GM06990 (cell line): ENCODE results near the gene UQCR10.

Experiments used
- DNase-seq: peaks from one replicate; pipeline ENCODE4 v3.0.0-alpha.2; 2011; ENCODE audit not compliant: insufficient read length; ENCODE audit errors: extremely low read depth
- H3K27me3 ChIP-seq: replicated peaks from 2 replicates; pipeline ENCODE4 v1.6.0; 2011; ENCODE audit warnings: low read length; ENCODE audit not compliant: control insufficient read depth, insufficient read depth
- H3K36me3 ChIP-seq: 2 replicates; pipeline ENCODE4 v1.5.1; 2011; ENCODE audit warnings: low read length; ENCODE audit not compliant: control insufficient read depth, insufficient read depth
- H3K4me3 ChIP-seq: replicated peaks from 2 replicates; pipeline ENCODE4 v1.5.1; 2011; ENCODE audit warnings: low read depth, mild to moderate bottlenecking, control low read depth, low read length
- TF ChIP-seq, protein P1 (sequence below): IDR thresholded peaks from 2 replicates; pipeline ENCODE4 v1.5.1; 2011; ENCODE audit warnings: low read length, control low read depth, mild to moderate bottlenecking, inconsistent platforms; ENCODE audit not compliant: insufficient read depth, poor library complexity, severe bottlenecking

Gene UQCR10

DNA sequence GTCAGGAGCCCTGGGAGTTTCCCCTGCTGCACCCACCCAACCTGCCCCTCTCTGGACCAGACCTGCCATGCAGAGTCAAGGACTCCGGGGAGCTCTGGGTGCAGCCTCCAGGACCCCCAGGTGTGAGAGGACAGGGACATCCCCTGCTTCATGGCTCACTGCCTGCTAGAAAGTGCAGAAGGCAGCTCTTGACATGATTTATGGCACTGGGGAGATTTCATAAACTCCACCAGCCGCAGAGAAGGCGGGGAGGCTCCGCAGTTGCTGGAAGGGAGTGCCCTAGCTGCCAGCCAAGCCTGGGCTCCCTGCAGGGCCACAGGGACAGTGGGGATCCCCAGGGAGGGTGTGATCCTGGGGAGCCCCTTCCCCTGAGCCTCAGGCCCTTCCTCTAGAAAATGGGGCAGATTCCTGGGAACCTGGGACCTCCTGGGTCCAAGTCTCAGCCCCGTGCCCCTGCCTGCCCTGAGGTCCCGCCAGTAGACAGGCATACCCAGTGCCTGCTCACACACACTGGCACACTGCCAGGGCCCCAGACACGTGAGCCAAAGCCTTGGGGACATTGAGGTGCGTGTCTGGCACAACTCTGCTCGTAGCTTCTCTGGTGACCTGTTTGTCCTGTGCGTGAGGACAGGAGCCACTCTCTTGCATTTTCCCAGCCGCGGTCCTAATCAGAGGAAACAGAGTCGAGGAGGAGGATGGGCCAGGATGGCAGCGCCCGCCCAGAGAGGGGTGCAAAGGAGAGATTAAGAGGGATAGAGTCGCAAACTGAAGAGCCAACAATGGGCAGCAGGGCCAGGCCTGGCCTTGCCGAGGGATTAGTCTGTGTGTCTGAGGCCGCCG lies 33.6 kb upstream of the UQCR10 start:
- H3K4me3 ChIP-seq = no peak overlapping the region
- no peaks in the 10 kb centered on the region; the same call in none of the 2 replicates for H3K36me3 ChIP-seq
- TF ChIP-seq, protein P1, sequence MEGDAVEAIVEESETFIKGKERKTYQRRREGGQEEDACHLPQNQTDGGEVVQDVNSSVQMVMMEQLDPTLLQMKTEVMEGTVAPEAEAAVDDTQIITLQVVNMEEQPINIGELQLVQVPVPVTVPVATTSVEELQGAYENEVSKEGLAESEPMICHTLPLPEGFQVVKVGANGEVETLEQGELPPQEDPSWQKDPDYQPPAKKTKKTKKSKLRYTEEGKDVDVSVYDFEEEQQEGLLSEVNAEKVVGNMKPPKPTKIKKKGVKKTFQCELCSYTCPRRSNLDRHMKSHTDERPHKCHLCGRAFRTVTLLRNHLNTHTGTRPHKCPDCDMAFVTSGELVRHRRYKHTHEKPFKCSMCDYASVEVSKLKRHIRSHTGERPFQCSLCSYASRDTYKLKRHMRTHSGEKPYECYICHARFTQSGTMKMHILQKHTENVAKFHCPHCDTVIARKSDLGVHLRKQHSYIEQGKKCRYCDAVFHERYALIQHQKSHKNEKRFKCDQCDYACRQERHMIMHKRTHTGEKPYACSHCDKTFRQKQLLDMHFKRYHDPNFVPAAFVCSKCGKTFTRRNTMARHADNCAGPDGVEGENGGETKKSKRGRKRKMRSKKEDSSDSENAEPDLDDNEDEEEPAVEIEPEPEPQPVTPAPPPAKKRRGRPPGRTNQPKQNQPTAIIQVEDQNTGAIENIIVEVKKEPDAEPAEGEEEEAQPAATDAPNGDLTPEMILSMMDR = no peak
- no peaks in the 10 kb centered on the region for H3K27me3 ChIP-seq
- peak; percentile 42 for DNase-seq

GRCh38 chr22:29734406-29734805 lies 32.8 kb upstream of the UQCR10 start:
- H3K27me3 ChIP-seq = no peaks in the 10 kb centered on the region
- no peak for DNase-seq
- TF ChIP-seq, protein P1 = no peak
- no peaks in the 10 kb centered on the region; the same call in none of the 2 replicates for H3K36me3 ChIP-seq
- H3K4me3 ChIP-seq = no peak overlapping the region

DNA sequence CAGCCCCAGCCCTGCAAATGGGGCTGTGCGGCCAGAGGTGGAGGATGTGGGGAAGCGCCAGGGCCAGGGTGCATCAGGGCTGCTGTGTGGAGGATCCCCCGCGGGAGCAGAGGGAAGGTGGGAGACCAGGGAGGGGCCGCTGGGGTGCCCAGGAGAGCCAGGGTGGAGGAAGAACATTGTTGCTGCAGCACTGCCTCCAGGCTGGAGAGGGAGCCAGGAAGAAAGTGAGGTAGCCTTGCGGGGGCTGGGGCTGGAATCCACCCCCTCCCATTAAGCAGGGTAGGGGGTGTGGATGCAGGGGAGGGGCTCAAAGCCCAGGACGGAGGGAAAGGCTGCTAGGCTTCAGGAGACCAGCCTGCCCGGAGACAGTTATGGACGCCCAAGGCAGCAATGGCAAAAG lies 32.3 kb upstream of the UQCR10 start:
- no peak overlapping the region for H3K4me3 ChIP-seq
- no peak for DNase-seq
- TF ChIP-seq, protein P1 = no peak
- H3K27me3 ChIP-seq = no peaks in the 10 kb centered on the region
- no peaks in the 10 kb centered on the region; the same call in none of the 2 replicates for H3K36me3 ChIP-seq

DNA sequence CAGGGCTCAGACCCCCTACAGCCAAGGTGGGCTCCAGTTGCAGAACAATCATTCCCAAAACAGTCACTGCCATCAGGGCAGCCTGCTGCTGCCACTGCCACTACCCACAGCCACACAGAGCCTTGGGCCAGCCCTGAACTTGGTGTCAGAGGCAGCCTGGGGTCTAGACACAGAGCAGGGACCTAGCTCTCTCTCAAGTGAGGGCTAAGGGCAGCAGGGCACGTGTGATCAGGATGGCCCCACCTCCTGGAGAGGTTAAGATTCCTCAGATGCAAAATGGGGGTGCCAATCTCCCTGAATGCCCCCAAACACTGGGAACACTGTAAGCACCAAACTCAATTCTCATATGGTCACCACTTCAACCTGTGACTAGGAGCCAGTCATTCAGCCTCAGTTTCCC lies 31.8 kb upstream of the UQCR10 start:
- DNase-seq = no peak
- Histone ChIP-seq H3K36me3 (no peaks in the 10 kb centered on the region; the same call in none of the 2 replicates), H3K4me3 (no peak overlapping the region), H3K27me3 (no peaks in the 10 kb centered on the region)
- TF ChIP-seq, protein P1 = no peak

DNA sequence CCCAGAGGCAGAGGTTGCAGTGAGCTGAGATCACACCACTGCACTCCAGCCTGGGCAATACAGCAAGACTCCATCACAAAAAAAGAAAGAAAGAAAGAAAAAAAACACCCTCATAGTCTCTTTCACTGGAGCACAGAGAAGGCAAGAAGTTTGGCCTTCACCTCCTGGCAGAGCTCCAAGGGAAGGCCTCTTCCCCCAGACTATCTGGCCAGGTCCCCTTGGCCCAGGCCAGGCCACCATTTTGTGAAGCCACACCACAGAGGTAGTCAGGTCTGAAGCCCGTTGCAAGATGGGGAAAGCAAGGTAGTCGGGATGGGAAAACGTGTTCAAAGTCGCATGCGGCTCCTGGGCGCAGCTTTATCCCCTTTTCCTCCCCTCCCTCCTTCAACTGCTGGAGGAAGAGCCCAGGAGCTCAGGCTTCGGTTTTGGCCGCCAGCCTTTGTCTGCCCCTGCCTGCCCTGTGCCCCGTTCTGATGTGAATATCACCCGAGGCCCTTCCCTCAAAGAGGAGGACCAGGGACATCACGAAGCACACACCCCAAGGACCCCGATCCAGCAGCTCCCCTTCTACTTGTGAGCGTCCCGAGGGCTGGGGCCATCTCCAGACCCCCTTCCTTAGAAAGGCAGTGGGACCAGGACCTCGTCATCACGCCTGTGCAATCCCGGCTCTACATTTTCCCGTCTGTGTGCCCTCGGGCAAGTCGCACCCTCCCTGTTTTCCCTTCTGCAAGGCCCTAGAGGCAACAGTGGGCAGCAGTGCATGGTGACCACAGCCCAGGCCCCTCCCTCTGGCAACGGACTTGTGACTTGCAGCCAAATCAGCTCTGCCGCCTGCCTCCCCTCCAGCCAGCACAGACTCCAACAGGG lies 29.7 kb upstream of the UQCR10 start:
- TF ChIP-seq, protein P1 = no peak
- Histone ChIP-seq H3K36me3 (no peaks in the 10 kb centered on the region; the same call in none of the 2 replicates), H3K27me3 (no peaks in the 10 kb centered on the region), H3K4me3 (no peak overlapping the region)
- DNase-seq = no peak
